Keratinocyte (primary cell): Measurements from ENCODE around the gene DTNB. TPM values are rescaled to one million over a fixed set of nuclear protein-coding genes. Genes with fewer than 3 reads are reported as not detected.

Experiments
- DNase-seq: peaks from one replicate; pipeline ENCODE4 v3.0.0-alpha.2; 2011; ENCODE audit warnings: low read depth, missing footprints, low spot score
- FAIRE-seq: peaks from 2 replicates; lab custom pipeline; 2011; peaks lifted over from hg19 to GRCh38; lab: Jason Lieb, UNC
- H2AFZ ChIP-seq: 2 replicates; pipeline ENCODE4 v1.6.0; 2012; ENCODE audit warnings: low read length, control low read depth, inconsistent platforms; ENCODE audit not compliant: control insufficient read depth
- H3K27ac ChIP-seq: 2 replicates; pipeline ENCODE4 v1.5.1; 2011; ENCODE audit warnings: low read length; ENCODE audit not compliant: control insufficient read depth, insufficient read depth
- H3K27me3 ChIP-seq: 3 replicates; pipeline ENCODE4 v1.6.0; 2011; ENCODE audit warnings: low read length; ENCODE audit not compliant: control insufficient read depth, insufficient read depth; ENCODE audit errors: extremely low read depth
- H3K36me3 ChIP-seq, 2 experiments: 2 replicates in 1 of 2; 3 replicates in 1 of 2; pipeline ENCODE4 v1.5.1; 2011; ENCODE audit warnings: low read length in 2 of 2, mild to moderate bottlenecking in 1 of 2; ENCODE audit not compliant: control insufficient read depth in 2 of 2, insufficient read depth in 2 of 2; ENCODE audit errors: extremely low read depth in 1 of 2
- H3K4me1 ChIP-seq: 3 replicates; pipeline ENCODE4 v1.5.1; 2011; ENCODE audit warnings: low read length; ENCODE audit not compliant: control insufficient read depth, insufficient read depth; ENCODE audit errors: extremely low read depth
- H3K4me2 ChIP-seq: 3 replicates; pipeline ENCODE4 v1.6.0; 2011; ENCODE audit warnings: low read depth, low read length; ENCODE audit not compliant: control insufficient read depth, insufficient read depth; ENCODE audit errors: extremely low read depth
- H3K4me3 ChIP-seq, 3 experiments: fragments of 200-600 bp in 1 of 3; sonication (generic) in 1 of 3; 2 replicates in 2 of 3; 3 replicates in 1 of 3; pipeline ENCODE4 v1.5.1; 2011 to 2016; ENCODE audit warnings: low read length in 3 of 3, mild to moderate bottlenecking in 3 of 3, control low read depth in 2 of 3, inconsistent platforms in 1 of 3, low read depth in 1 of 3, mixed read lengths in 1 of 3, mixed run types in 1 of 3, moderate library complexity in 1 of 3; ENCODE audit not compliant: control insufficient read depth in 2 of 3, insufficient read depth in 2 of 3; ENCODE audit errors: extremely low read depth in 1 of 3
- H3K79me2 ChIP-seq: 2 replicates; pipeline ENCODE4 v1.6.0; 2012; ENCODE audit warnings: low read length; ENCODE audit not compliant: control insufficient read depth, insufficient read depth
- H3K9ac ChIP-seq: 3 replicates; pipeline ENCODE4 v1.6.0; 2011; ENCODE audit warnings: low read length; ENCODE audit not compliant: control insufficient read depth, insufficient read depth; ENCODE audit errors: extremely low read depth
- H3K9me1 ChIP-seq: 3 replicates; pipeline ENCODE4 v1.6.0; 2011; ENCODE audit warnings: low read length; ENCODE audit not compliant: control insufficient read depth, insufficient read depth; ENCODE audit errors: extremely low read depth
- H3K9me3 ChIP-seq: 2 replicates; pipeline ENCODE4 v1.5.1; 2012; ENCODE audit warnings: low read depth, low read length; ENCODE audit not compliant: control insufficient read depth
- H4K20me1 ChIP-seq: 3 replicates; pipeline ENCODE4 v1.6.0; 2011; ENCODE audit warnings: low read length; ENCODE audit not compliant: control insufficient read depth, insufficient read depth; ENCODE audit errors: extremely low read depth
- EZH2 ChIP-seq: IDR thresholded peaks from one replicate; pipeline ENCODE4 v1.6.1; 2012; ENCODE audit warnings: inconsistent platforms, mild to moderate bottlenecking, low read length, moderate library complexity
- dilution Hi-C: fragments of 300-500 bp; cut with MboI; formaldehyde crosslinking; loops from one replicate; pipeline ENCODE4 v1.7.0; 2020; ENCODE audit warnings: low sequenced_read_pairs; ENCODE audit not compliant: extremely low pct_ligation_motif_present
- polyA plus RNA-seq, 5 experiments: library from polyadenylated mRNA; depleted of rRNA in 3 of 5; stranded (reverse) in 3 of 5; stranded (forward) in 1 of 5; unstranded in 1 of 5; fragments of >200 nt; gene quantifications; 1 replicate in 1 of 5; 2 replicates in 3 of 5; 3 replicates in 1 of 5; pipeline versions ENCODE4 v1.2.1 to v1.2.3, GENCODE V29; 2011 to 2012; ENCODE audit warnings: missing spikeins in 2 of 5, low read depth in 1 of 5, low replicate concordance in 1 of 5
- TF ChIP-seq, protein P1 (sequence below), 3 experiments: IDR thresholded peaks in 1 of 3; conservative IDR thresholded peaks in 1 of 3; optimal IDR thresholded peaks in 1 of 3; 2 replicates in 2 of 3; 3 replicates in 1 of 3; pipeline versions ENCODE3 to v1.5.1; 2011; ENCODE audit warnings: low read length in 3 of 3, mild to moderate bottlenecking in 3 of 3, moderate library complexity in 2 of 3, control low read depth in 1 of 3, inconsistent platforms in 1 of 3; ENCODE audit not compliant: insufficient read depth in 2 of 3; ENCODE audit errors: extremely low read depth in 1 of 3

The DTNB gene
- polyA plus RNA-seq, 1 donor (not counting 4 experiments of a cell fraction or from before 2014, with no cell fraction given), result 31.5 TPM

DNA sequence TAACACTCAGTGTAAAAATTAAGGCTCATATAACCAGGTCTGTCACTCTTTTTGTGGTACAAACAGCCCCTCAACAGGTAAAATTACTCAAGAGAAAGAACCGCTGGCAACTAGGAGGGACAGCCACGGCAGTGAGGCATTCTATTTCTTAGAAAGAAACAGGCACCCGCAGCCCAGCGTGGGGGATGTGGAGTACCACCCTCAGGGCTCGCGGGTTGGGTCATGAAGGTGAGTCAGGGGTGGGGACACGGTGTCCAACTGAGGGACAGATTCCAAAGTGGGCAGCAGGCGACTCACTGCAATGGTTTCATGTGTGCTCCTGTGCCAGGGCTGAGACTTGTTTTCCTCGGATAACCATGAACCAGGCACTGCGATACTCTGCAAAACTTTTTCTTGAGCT, 129.4 kb downstream of the DTNB start:
- Histone ChIP-seq H3K27me3 (no peaks in the 10 kb centered on the region), H4K20me1 (no peaks in the 10 kb centered on the region), H3K36me3 (no peaks in the 10 kb centered on the region), H3K27ac (no peak overlapping the region), H3K79me2 (no peaks in the 10 kb centered on the region), H3K4me1 (no peaks in the 10 kb centered on the region), H3K4me3 (no peak overlapping the region), H3K9ac (no peak overlapping the region), H3K9me3 (no peaks in the 10 kb centered on the region), H2AFZ (no peak overlapping the region), H3K9me1 (no peaks in the 10 kb centered on the region), H3K4me2 (no peak overlapping the region)
- FAIRE-seq (no peak), DNase-seq (no peak)
- TF ChIP-seq, protein P1, sequence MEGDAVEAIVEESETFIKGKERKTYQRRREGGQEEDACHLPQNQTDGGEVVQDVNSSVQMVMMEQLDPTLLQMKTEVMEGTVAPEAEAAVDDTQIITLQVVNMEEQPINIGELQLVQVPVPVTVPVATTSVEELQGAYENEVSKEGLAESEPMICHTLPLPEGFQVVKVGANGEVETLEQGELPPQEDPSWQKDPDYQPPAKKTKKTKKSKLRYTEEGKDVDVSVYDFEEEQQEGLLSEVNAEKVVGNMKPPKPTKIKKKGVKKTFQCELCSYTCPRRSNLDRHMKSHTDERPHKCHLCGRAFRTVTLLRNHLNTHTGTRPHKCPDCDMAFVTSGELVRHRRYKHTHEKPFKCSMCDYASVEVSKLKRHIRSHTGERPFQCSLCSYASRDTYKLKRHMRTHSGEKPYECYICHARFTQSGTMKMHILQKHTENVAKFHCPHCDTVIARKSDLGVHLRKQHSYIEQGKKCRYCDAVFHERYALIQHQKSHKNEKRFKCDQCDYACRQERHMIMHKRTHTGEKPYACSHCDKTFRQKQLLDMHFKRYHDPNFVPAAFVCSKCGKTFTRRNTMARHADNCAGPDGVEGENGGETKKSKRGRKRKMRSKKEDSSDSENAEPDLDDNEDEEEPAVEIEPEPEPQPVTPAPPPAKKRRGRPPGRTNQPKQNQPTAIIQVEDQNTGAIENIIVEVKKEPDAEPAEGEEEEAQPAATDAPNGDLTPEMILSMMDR (optimal IDR thresholded peaks at IDR 0.05 in 1 of 3, IDR thresholded peaks at IDR 0.05 in 1 of 3, conservative IDR thresholded peaks at IDR 0.05 in 1 of 3; ENCODE audit: extremely low read depth in 1 of 3, insufficient read depth in 2 of 3, low read length in 3 of 3), result no peak
- no peak for TF ChIP-seq EZH2
- dilution Hi-C loops, result no loop called here

DNA sequence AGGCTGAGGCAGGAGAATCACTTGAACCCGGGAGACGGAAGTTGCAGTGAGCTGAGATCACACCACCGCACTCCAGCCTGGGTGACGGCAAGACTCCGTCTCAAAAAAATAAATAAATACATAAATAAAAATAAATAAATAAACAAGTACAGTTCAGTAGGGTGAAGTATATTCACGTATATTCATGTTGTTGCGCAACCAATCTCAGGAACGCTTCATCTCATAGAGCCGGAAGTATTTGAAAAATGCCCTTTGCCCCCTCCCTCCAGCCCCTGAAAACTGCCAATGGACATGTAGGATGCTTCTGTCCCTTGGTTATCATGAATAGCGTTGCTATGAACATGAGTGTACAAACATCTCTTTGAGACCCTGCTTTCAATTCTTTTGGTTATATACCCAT, 132.0 kb downstream of the DTNB start:
- Histone ChIP-seq H3K79me2 (no peaks in the 10 kb centered on the region), H3K27me3 (no peaks in the 10 kb centered on the region), H3K27ac (no peak overlapping the region), H3K36me3 (no peaks in the 10 kb centered on the region), H3K4me1 (no peaks in the 10 kb centered on the region), H3K9me3 (no peaks in the 10 kb centered on the region), H2AFZ (no peak overlapping the region), H3K9ac (no peak overlapping the region), H4K20me1 (no peaks in the 10 kb centered on the region), H3K4me3 (no peak overlapping the region), H3K4me2 (no peak overlapping the region), H3K9me1 (no peaks in the 10 kb centered on the region)
- FAIRE-seq (no peak), DNase-seq (no peak)
- TF ChIP-seq EZH2, result no peak
- dilution Hi-C loops, result no loop called here

DNA sequence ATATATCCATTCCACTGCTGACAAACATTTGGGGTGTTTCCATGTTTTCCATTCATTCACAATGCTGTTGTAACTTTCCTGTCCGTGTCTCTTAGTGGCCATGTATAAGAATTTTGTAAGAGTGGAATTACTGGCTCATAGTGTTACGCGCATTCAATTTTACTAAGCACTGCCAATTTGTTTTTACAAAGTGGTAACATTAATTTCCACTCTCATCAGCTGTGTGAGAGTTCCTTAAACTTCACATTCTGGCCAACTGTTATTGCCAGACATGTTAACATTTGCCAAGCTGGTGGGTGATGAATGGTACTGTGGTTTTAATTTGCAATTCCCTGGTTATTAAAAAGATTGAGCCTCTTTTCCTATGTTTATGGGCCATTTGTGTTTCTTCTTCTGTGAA, 134.2 kb downstream of the DTNB start:
- H3K27ac ChIP-seq, result no peak overlapping the region
- no peaks in the 10 kb centered on the region for H3K36me3 ChIP-seq
- no peak overlapping the region for H2AFZ ChIP-seq
- dilution Hi-C loops, result no loop called here
- no peaks in the 10 kb centered on the region for H3K9me1 ChIP-seq
- no peak overlapping the region for H3K4me3 ChIP-seq
- DNase-seq (no peak), FAIRE-seq (no peak)
- H3K9me3 ChIP-seq, result no peaks in the 10 kb centered on the region
- H3K4me2 ChIP-seq, result no peak overlapping the region
- no peak overlapping the region for H3K9ac ChIP-seq
- no peaks in the 10 kb centered on the region for H3K4me1 ChIP-seq
- H3K27me3 ChIP-seq, result no peaks in the 10 kb centered on the region
- H4K20me1 ChIP-seq, result no peaks in the 10 kb centered on the region
- TF ChIP-seq, protein P1 (optimal IDR thresholded peaks at IDR 0.05 in 1 of 3, IDR thresholded peaks at IDR 0.05 in 1 of 3, conservative IDR thresholded peaks at IDR 0.05 in 1 of 3; ENCODE audit: extremely low read depth in 1 of 3, insufficient read depth in 2 of 3, low read length in 3 of 3), result no peak
- H3K79me2 ChIP-seq, result no peaks in the 10 kb centered on the region
